ENCODE data around the gene PLXND1. TPM values are rescaled to one million over a fixed set of nuclear protein-coding genes. Genes with fewer than 3 reads are reported as not detected.

Gene PLXND1
- total RNA-seq, 3 donors from 2014 or later (not counting 1 experiment from before 2014, with no cell fraction given), result 135 to 214 (median 189) TPM

GRCh38 chr3:129524081-129524480 lies 82.4 kb downstream of the PLXND1 start:
- DNase-seq (no peak), ATAC-seq (no peak)
- no peaks in the 10 kb centered on the region for H3K36me3 Mint-ChIP-seq
- 95% methylated on average over 4 of the region's 4 CpGs for WGBS (ENCODE audit: insufficient coverage)
- H3K4me1 Mint-ChIP-seq, result peaks cover 0 to 4% of the 10 kb centered on the region in 2 donors
- no peak overlapping the region for H3K27ac Mint-ChIP-seq
- intact Hi-C loops (cut with micrococcal nuclease), result no loop called here
- no peak for TF ChIP-seq CTCF (IDR thresholded peaks at IDR 0.05)
- Histone ChIP-seq H3K4me1 (ENCODE audit: control insufficient read depth, insufficient read depth, low read length) (peaks cover 12% of the 10 kb centered on the region), H3K4me3 (ENCODE audit: low read length) (no peak overlapping the region), H3K9me3 (ENCODE audit: control insufficient read depth, insufficient read depth, low read length) (no peaks in the 10 kb centered on the region), H3K27ac (ENCODE audit: low read length) (no peak overlapping the region), H3K27me3 (ENCODE audit: control insufficient read depth, insufficient read depth, low read length) (no peaks in the 10 kb centered on the region), H3K36me3 (ENCODE audit: control insufficient read depth, insufficient read depth, low read length) (no peaks in the 10 kb centered on the region)
- H3K27me3 Mint-ChIP-seq (ENCODE audit: low read depth in 2 of 2), result no peaks in the 10 kb centered on the region
- no peak overlapping the region for H3K4me3 Mint-ChIP-seq
- H3K9me3 Mint-ChIP-seq, result no peaks in the 10 kb centered on the region

- H3K27me3 Mint-ChIP-seq (ENCODE audit: low read depth in 2 of 2), result no peaks in the 10 kb centered on the region
- Histone ChIP-seq H3K36me3 (ENCODE audit: control insufficient read depth, insufficient read depth, low read length) (no peaks in the 10 kb centered on the region), H3K27ac (ENCODE audit: low read length) (no peak overlapping the region), H3K4me3 (ENCODE audit: low read length) (no peak overlapping the region), H3K27me3 (ENCODE audit: control insufficient read depth, insufficient read depth, low read length) (no peaks in the 10 kb centered on the region), H3K4me1 (ENCODE audit: control insufficient read depth, insufficient read depth, low read length) (peaks cover 12% of the 10 kb centered on the region), H3K9me3 (ENCODE audit: control insufficient read depth, insufficient read depth, low read length) (no peaks in the 10 kb centered on the region)
- no peaks in the 10 kb centered on the region for H3K9me3 Mint-ChIP-seq
- H3K27ac Mint-ChIP-seq, result no peak overlapping the region
- intact Hi-C loops (cut with micrococcal nuclease), result no loop called here
- DNase-seq (no peak), ATAC-seq (no peak)
- H3K4me1 Mint-ChIP-seq, result peaks cover 0 to 4% of the 10 kb centered on the region in 2 donors
- H3K4me3 Mint-ChIP-seq, result no peak overlapping the region
- no peak for TF ChIP-seq CTCF (IDR thresholded peaks at IDR 0.05)
- WGBS (ENCODE audit: insufficient coverage), result 89% methylated on average over 5 of the region's 5 CpGs
- no peaks in the 10 kb centered on the region for H3K36me3 Mint-ChIP-seq
These were observed 83.5 kb downstream of the PLXND1 start for GRCh38 chr3:129522953-129523352.

GRCh38 chr3:129521611-129522010 lies 84.9 kb downstream of the PLXND1 start:
- WGBS (ENCODE audit: insufficient coverage), result 91% methylated on average over 6 of the region's 8 CpGs
- Mint-ChIP-seq H3K9me3 (no peaks in the 10 kb centered on the region), H3K4me1 (peaks cover 0 to 4% of the 10 kb centered on the region in 2 donors), H3K27ac (no peak overlapping the region), H3K4me3 (no peak overlapping the region), H3K36me3 (no peaks in the 10 kb centered on the region), H3K27me3 (ENCODE audit: low read depth in 2 of 2) (no peaks in the 10 kb centered on the region)
- no peak for TF ChIP-seq CTCF (IDR thresholded peaks at IDR 0.05)
- ATAC-seq (no peak), DNase-seq (no peak)
- H3K27ac ChIP-seq (ENCODE audit: low read length), result no peak overlapping the region
- H3K36me3 ChIP-seq (ENCODE audit: control insufficient read depth, insufficient read depth, low read length), result no peaks in the 10 kb centered on the region
- H3K9me3 ChIP-seq (ENCODE audit: control insufficient read depth, insufficient read depth, low read length), result no peaks in the 10 kb centered on the region
- intact Hi-C loops (cut with micrococcal nuclease), result no loop called here
- H3K27me3 ChIP-seq (ENCODE audit: control insufficient read depth, insufficient read depth, low read length), result no peaks in the 10 kb centered on the region
- H3K4me3 ChIP-seq (ENCODE audit: low read length), result no peak overlapping the region
- peaks cover 12% of the 10 kb centered on the region for H3K4me1 ChIP-seq (ENCODE audit: control insufficient read depth, insufficient read depth, low read length)

- intact Hi-C loops (cut with micrococcal nuclease), result no loop called here
- Mint-ChIP-seq H3K4me1 (peaks cover 0 to 4% of the 10 kb centered on the region in 2 donors), H3K27me3 (ENCODE audit: low read depth in 2 of 2) (no peaks in the 10 kb centered on the region), H3K36me3 (no peaks in the 10 kb centered on the region), H3K9me3 (no peaks in the 10 kb centered on the region), H3K4me3 (no peak overlapping the region), H3K27ac (no peak overlapping the region)
- no peak for ATAC-seq
- TF ChIP-seq CTCF (IDR thresholded peaks at IDR 0.05), result no peak
- no peaks in the 10 kb centered on the region for H3K27me3 ChIP-seq (ENCODE audit: control insufficient read depth, insufficient read depth, low read length)
- no peak overlapping the region for H3K4me3 ChIP-seq (ENCODE audit: low read length)
- WGBS (ENCODE audit: insufficient coverage), result 88% methylated on average over 4 of the region's 4 CpGs
- H3K36me3 ChIP-seq (ENCODE audit: control insufficient read depth, insufficient read depth, low read length), result no peaks in the 10 kb centered on the region
- H3K27ac ChIP-seq (ENCODE audit: low read length), result no peak overlapping the region
- no peaks in the 10 kb centered on the region for H3K9me3 ChIP-seq (ENCODE audit: control insufficient read depth, insufficient read depth, low read length)
- H3K4me1 ChIP-seq (ENCODE audit: control insufficient read depth, insufficient read depth, low read length), result peaks cover 7% of the 10 kb centered on the region
- DNase-seq, result no peak
These were observed 85.5 kb downstream of the PLXND1 start for GRCh38 chr3:129520960-129521359.
